Thyroid gland (tissue), 4 donors: ENCODE measurements around the gene DLGAP3. TPM values are rescaled to one million over a fixed set of nuclear protein-coding genes. Genes with fewer than 3 reads are reported as not detected.

Experiments used
- DNase-seq, 2 donors: peaks; one replicate each; pipeline ENCODE4 v3.0.0-alpha.2; 2019
- H3K27ac ChIP-seq, 3 donors: fragments of 200-600 bp; sonication (generic); 1 replicate in 2 of 3; 2 replicates in 1 of 3; pipeline ENCODE4 v1.5.1; 2016 to 2019; ENCODE audit warnings: mild to moderate bottlenecking in 1 of 3, moderate library complexity in 1 of 3
- H3K27me3 ChIP-seq: fragments of 200-600 bp; sonication (generic); one replicate; pipeline ENCODE4 v1.5.1; 2019
- H3K36me3 ChIP-seq, 2 donors: fragments of 200-600 bp; sonication (generic); one replicate each; pipeline ENCODE4 v1.5.1; 2016 to 2019
- H3K4me1 ChIP-seq, 2 donors: fragments of 200-600 bp; sonication (generic); one replicate each; pipeline ENCODE4 v1.5.1; 2017 to 2019
- H3K4me3 ChIP-seq, 3 donors: fragments of 200-600 bp; sonication (generic); replicated peaks in 1 of 3; 1 replicate in 2 of 3; 2 replicates in 1 of 3; pipeline ENCODE4 v1.5.1; 2016; ENCODE audit warnings: mild to moderate bottlenecking in 1 of 3
- H3K9me3 ChIP-seq: fragments of 200-600 bp; sonication (generic); one replicate; pipeline ENCODE4 v1.5.1; 2017
- POLR2A ChIP-seq, 2 donors: fragments of 450-650 bp; IDR thresholded peaks; one replicate each; pipeline ENCODE4 v1.6.1; 2017; ENCODE audit warnings: antibody characterized with exemption in 2 of 2, mild to moderate bottlenecking in 2 of 2, moderate library complexity in 1 of 2
- WGBS, 2 donors: methylation state at CpG; one replicate each; pipeline ENCODE4 v1.1.5; 2017; 5-methylcytosine and 5-hydroxymethylcytosine counted together
- intact Hi-C: fragments of 100-400 bp; cut with DNase I; formaldehyde crosslinking; loops from one replicate; pipeline ENCODE4 v1.15.1; 2023
- total RNA-seq, 4 donors: library from RNA; depleted of rRNA; stranded (reverse); fragments of >200 nt; gene quantifications; one replicate each; pipeline ENCODE4 v1.2.3, GENCODE V29; 2016
- TF ChIP-seq, protein P1 (sequence below), 6 experiments: fragments of 200-600 bp in 3 of 6; fragments of 450-650 bp in 3 of 6; sonication (generic) in 3 of 6; IDR thresholded peaks; one replicate each; pipeline ENCODE4 v1.5.1; 2016 to 2019; ENCODE audit warnings: antibody characterized with exemption in 6 of 6, mild to moderate bottlenecking in 2 of 6, inconsistent platforms in 1 of 6, moderate library complexity in 1 of 6

DLGAP3 gene
- total RNA-seq, 4 donors from 2014 or later: 0.22 to 0.67 TPM; not detected in 2

- Histone ChIP-seq H3K4me1 (peaks cover 2 to 19% of the 10 kb centered on the region in 2 donors), H3K9me3 (no peaks in the 10 kb centered on the region), H3K36me3 (no peaks in the 10 kb centered on the region), H3K27me3 (no peaks in the 10 kb centered on the region), H3K4me3 (no peak overlapping the region), H3K27ac (no peak overlapping the region)
- 72 to 79% methylated on average over 30 to 62 of the region's 72 CpGs for WGBS, 2 donors
- intact Hi-C loops: no loop called here
- no peak for DNase-seq
- TF ChIP-seq, protein P1, sequence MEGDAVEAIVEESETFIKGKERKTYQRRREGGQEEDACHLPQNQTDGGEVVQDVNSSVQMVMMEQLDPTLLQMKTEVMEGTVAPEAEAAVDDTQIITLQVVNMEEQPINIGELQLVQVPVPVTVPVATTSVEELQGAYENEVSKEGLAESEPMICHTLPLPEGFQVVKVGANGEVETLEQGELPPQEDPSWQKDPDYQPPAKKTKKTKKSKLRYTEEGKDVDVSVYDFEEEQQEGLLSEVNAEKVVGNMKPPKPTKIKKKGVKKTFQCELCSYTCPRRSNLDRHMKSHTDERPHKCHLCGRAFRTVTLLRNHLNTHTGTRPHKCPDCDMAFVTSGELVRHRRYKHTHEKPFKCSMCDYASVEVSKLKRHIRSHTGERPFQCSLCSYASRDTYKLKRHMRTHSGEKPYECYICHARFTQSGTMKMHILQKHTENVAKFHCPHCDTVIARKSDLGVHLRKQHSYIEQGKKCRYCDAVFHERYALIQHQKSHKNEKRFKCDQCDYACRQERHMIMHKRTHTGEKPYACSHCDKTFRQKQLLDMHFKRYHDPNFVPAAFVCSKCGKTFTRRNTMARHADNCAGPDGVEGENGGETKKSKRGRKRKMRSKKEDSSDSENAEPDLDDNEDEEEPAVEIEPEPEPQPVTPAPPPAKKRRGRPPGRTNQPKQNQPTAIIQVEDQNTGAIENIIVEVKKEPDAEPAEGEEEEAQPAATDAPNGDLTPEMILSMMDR (IDR thresholded peaks at IDR 0.05): no peak
- TF ChIP-seq POLR2A (IDR thresholded peaks at IDR 0.05): no peak
These were observed 47.1 kb upstream of the DLGAP3 start for GRCh38 chr1:34976384-34977209.

- no peaks in the 10 kb centered on the region for H3K36me3 ChIP-seq
- no peaks in the 10 kb centered on the region for H3K9me3 ChIP-seq
- no peak overlapping the region for H3K27ac ChIP-seq
- no peaks in the 10 kb centered on the region for H3K27me3 ChIP-seq
- H3K4me1 ChIP-seq: peaks cover 2 to 19% of the 10 kb centered on the region in 2 donors
- no peak overlapping the region for H3K4me3 ChIP-seq
- intact Hi-C loops: no loop called here
- TF ChIP-seq, protein P1 (IDR thresholded peaks at IDR 0.05): no peak
- no peak for TF ChIP-seq POLR2A (IDR thresholded peaks at IDR 0.05)
- 89% methylated on average over 6 of the region's 6 CpGs for WGBS, 2 donors
- no peak for DNase-seq
These were observed 46.3 kb upstream of the DLGAP3 start for GRCh38 chr1:34975771-34976170.

GRCh38 chr1:34975338-34975737, 45.9 kb upstream of the DLGAP3 start:
- WGBS, 2 donors: 74 to 80% methylated on average over 3 of the region's 3 CpGs
- TF ChIP-seq, protein P1 (IDR thresholded peaks at IDR 0.05): no peak
- no peak for TF ChIP-seq POLR2A (IDR thresholded peaks at IDR 0.05)
- Histone ChIP-seq H3K36me3 (no peaks in the 10 kb centered on the region), H3K4me3 (no peak overlapping the region), H3K27ac (no peak overlapping the region), H3K4me1 (peaks cover 2 to 16% of the 10 kb centered on the region in 2 donors), H3K27me3 (no peaks in the 10 kb centered on the region), H3K9me3 (no peaks in the 10 kb centered on the region)
- intact Hi-C loops: no loop called here
- no peak for DNase-seq

DNA sequence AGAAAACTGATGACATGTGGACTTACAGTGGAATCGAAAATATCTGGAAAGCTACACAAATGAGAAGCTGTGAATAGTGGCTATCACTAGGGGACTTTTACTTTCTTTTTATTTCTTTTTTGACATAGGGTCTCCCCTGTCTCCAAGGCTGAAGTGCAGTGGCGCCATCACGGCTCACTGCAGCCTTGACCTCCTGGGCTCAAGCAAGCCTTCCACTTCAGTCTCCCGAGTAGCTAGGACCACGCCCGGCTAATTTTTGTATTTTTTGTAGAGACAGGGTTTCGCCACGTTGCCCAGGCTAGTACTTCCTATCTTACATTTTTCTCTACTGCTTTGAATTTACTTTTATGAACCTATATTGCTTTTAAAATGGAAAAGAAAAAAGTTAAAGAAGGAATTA, 45.2 kb upstream of the DLGAP3 start:
- H3K4me3 ChIP-seq: no peak overlapping the region
- no peaks in the 10 kb centered on the region for H3K27me3 ChIP-seq
- DNase-seq: peak; percentile 53 to 56
- 34 to 41% methylated on average over 8 of the region's 8 CpGs for WGBS, 2 donors
- no peaks in the 10 kb centered on the region for H3K36me3 ChIP-seq
- no peak overlapping the region for H3K27ac ChIP-seq
- intact Hi-C loops: no loop called here
- TF ChIP-seq, protein P1 (IDR thresholded peaks at IDR 0.05): no peak
- no peak for TF ChIP-seq POLR2A (IDR thresholded peaks at IDR 0.05)
- H3K9me3 ChIP-seq: no peaks in the 10 kb centered on the region
- peaks cover 2 to 15% of the 10 kb centered on the region in 2 donors for H3K4me1 ChIP-seq

DNA sequence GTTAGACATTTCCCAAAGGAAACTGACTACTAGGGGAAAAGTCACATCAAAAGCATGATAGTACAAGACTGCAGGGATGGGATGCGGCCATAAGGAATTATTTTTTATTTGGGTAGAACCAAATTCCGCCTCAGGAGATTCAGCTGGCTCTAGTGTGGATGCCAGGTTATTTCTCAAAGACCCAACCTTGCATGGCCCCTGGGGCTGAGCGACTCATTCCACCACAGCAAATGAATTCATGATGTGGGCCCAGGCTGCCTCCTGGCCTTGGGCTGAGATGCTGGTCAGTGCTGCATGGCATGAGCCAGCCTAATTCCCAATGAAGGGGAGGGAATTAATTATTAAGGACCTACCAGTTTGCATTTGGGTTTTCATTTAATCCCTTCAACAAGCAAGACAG, 43.9 kb upstream of the DLGAP3 start:
- 90 to 100% methylated on average over 3 of the region's 3 CpGs for WGBS, 2 donors
- no peaks in the 10 kb centered on the region for H3K27me3 ChIP-seq

More for the DNA sequence above, 43.9 kb upstream of the DLGAP3 start:
- peaks cover 2 to 15% of the 10 kb centered on the region in 2 donors for H3K4me1 ChIP-seq
- DNase-seq: no peak
- H3K27ac ChIP-seq: no peak overlapping the region
- H3K36me3 ChIP-seq: no peaks in the 10 kb centered on the region
- TF ChIP-seq, protein P1 (IDR thresholded peaks at IDR 0.05): no peak
- TF ChIP-seq POLR2A (IDR thresholded peaks at IDR 0.05): no peak
- intact Hi-C loops: no loop called here
- H3K9me3 ChIP-seq: no peaks in the 10 kb centered on the region
- no peak overlapping the region for H3K4me3 ChIP-seq
